SKM-1 (cell line): ENCODE measurements around the gene AJUBA.
"Not testable (repeated sequence)": the region's sequence is repeated elsewhere in the genome, so short reads cannot be mapped to it uniquely, and the experiment has no call there.

ENCODE experiments used
- DNase-seq: peaks from one replicate; lab custom pipeline; 2025; ENCODE audit not compliant: unreplicated experiment; lab: John Stamatoyannopoulos, UW

AJUBA gene

GRCh38 chr14:22982477-22983245, at the start of gene AJUBA:
Gene AJUBA (minus strand): TSS chr14:22982551. CDS start chr14:22982266, 285 bp downstream.
- peak; percentile 42 for DNase-seq

- DNase-seq, result no peak
Observed at GRCh38 chr14:23030936-23031335, 48.6 kb upstream of the AJUBA start.

GRCh38 chr14:23028799-23029198, 46.4 kb upstream of the AJUBA start:
- DNase-seq, result no peak

GRCh38 chr14:23025151-23025814, 42.9 kb upstream of the AJUBA start:
- DNase-seq, result no peak

- DNase-seq, result no peak
Observed at GRCh38 chr14:23024612-23025075, 42.3 kb upstream of the AJUBA start.

GRCh38 chr14:23023795-23024152, 41.4 kb upstream of the AJUBA start:
- no peak for DNase-seq

- no peak for DNase-seq
Observed at GRCh38 chr14:23023022-23023794, 40.9 kb upstream of the AJUBA start.

- DNase-seq, result no peak
Observed at GRCh38 chr14:23021889-23022442, 39.6 kb upstream of the AJUBA start.

GRCh38 chr14:23021434-23021833, 39.1 kb upstream of the AJUBA start:
- DNase-seq, result no peak

- no peak for DNase-seq
Observed at GRCh38 chr14:23020143-23021128, 38.1 kb upstream of the AJUBA start.

GRCh38 chr14:23018107-23018506, 35.8 kb upstream of the AJUBA start:
- DNase-seq, result no peak

GRCh38 chr14:23017091-23017490, 34.7 kb upstream of the AJUBA start:
- DNase-seq, result no peak

- no peak for DNase-seq
Observed at GRCh38 chr14:23015618-23016017, 33.3 kb upstream of the AJUBA start.

- DNase-seq, result not testable (repeated sequence)
Observed at GRCh38 chr14:23013749-23014054, 31.4 kb upstream of the AJUBA start.

- no peak for DNase-seq
Observed at GRCh38 chr14:23013054-23013748, 30.9 kb upstream of the AJUBA start.

- peak; percentile 25 for DNase-seq
Observed at GRCh38 chr14:23009939-23010726, 27.8 kb upstream of the AJUBA start, which contains the start of gene C14orf93. Gene C14orf93 (minus strand): TSS chr14:23010143. CDS start chr14:22999023, 11,120 bp downstream.

GRCh38 chr14:23009483-23009938, 27.2 kb upstream of the AJUBA start:
- no peak for DNase-seq

GRCh38 chr14:23008831-23009230, 26.5 kb upstream of the AJUBA start:
- no peak for DNase-seq
